Stomach (tissue), 9 donors: Measurements from ENCODE around the gene SERPINA5. TPM values are rescaled to one million over a fixed set of nuclear protein-coding genes. Genes with fewer than 3 reads are reported as not detected.

Experiments used
- DNase-seq, 2 donors: peaks; one replicate each; pipeline versions ENCODE4 v3.0.0 to v3.0.0-alpha.2; 2013 to 2019
- H3K27ac ChIP-seq, 5 donors: fragments of 200-600 bp in 4 of 5; sonication (generic) in 4 of 5; one replicate each; pipeline ENCODE4 v1.5.1; 2013 to 2019; ENCODE audit warnings: mild to moderate bottlenecking in 1 of 5, moderate library complexity in 1 of 5
- H3K27me3 ChIP-seq, 3 donors: fragments of 200-600 bp; sonication (generic); one replicate each; pipeline ENCODE4 v1.5.1; 2017 to 2019; ENCODE audit warnings: mixed run types in 1 of 3
- H3K36me3 ChIP-seq, 4 donors: fragments of 200-600 bp; sonication (generic); 1 replicate in 3 of 4; 2 replicates in 1 of 4; pipeline ENCODE4 v1.5.1; 2016 to 2019
- H3K4me1 ChIP-seq, 4 donors: fragments of 200-600 bp; sonication (generic); one replicate each; pipeline ENCODE4 v1.5.1; 2016 to 2019
- H3K4me3 ChIP-seq, 4 donors: fragments of 200-600 bp; sonication (generic) in 3 of 4; one replicate each; pipeline ENCODE4 v1.5.1; 2016 to 2019; ENCODE audit warnings: mild to moderate bottlenecking in 1 of 4
- H3K9me3 ChIP-seq, 4 donors: fragments of 200-600 bp; sonication (generic); one replicate each; pipeline ENCODE4 v1.5.1; 2016 to 2019
- EP300 ChIP-seq: sonication (generic); formaldehyde crosslinking; IDR thresholded peaks from one replicate; pipeline ENCODE4 v1.6.1; 2017; ENCODE audit warnings: antibody characterized with exemption
- POLR2A ChIP-seq, 4 donors: fragments of 450-650 bp; IDR thresholded peaks; one replicate each; pipeline ENCODE4 v1.6.1; 2016; ENCODE audit warnings: antibody characterized with exemption in 4 of 4, control low read depth in 2 of 4, mild to moderate bottlenecking in 1 of 4, moderate library complexity in 1 of 4
- POLR2AphosphoS5 ChIP-seq, 3 donors: sonication (generic); formaldehyde crosslinking; IDR thresholded peaks; one replicate each; pipeline ENCODE4 v1.6.1; 2016; ENCODE audit warnings: antibody characterized with exemption in 3 of 3
- WGBS, 5 donors: extraction: QIAGEN DNeasy Blood & Tissue Kit in 3 of 5; methylation state at CpG; one replicate each; pipeline versions ENCODE4 v1.1.5 to v1.1.7; 2013 to 2018; 5-methylcytosine and 5-hydroxymethylcytosine counted together
- intact Hi-C: fragments of 100-400 bp; cut with DNase I; formaldehyde crosslinking; loops from one replicate; pipeline ENCODE4 v1.15.1; 2023; ENCODE audit warnings: low total_unique reads
- polyA plus RNA-seq, 3 donors: library from polyadenylated mRNA; stranded (reverse); fragments of 200-250 nt; gene quantifications; one replicate each; pipeline ENCODE4 v1.2.3, GENCODE V29; 2013
- total RNA-seq, 5 donors: library from RNA; depleted of rRNA; stranded (reverse); fragments of >200 nt; gene quantifications; one replicate each; pipeline versions ENCODE4 v1.1.0 to v1.2.3, GENCODE V29; 2014 to 2016
- TF ChIP-seq, protein P1 (sequence below), 7 experiments: fragments of 450-650 bp in 4 of 7; fragments of 200-600 bp in 3 of 7; sonication (generic) in 3 of 7; IDR thresholded peaks; one replicate each; pipeline ENCODE4 v1.5.1; 2016 to 2019; ENCODE audit warnings: antibody characterized with exemption in 7 of 7, control low read depth in 2 of 7, mild to moderate bottlenecking in 1 of 7
- donor health status: healthy with polysubstance abuse.
- donor health status: Bipolar disorder and iron deficiency.
- donor health status: healthy.

The SERPINA5 gene
- total and polyA plus RNA-seq, 8 donors, result 1.7 to 10.7 (median 3.9) TPM; not detected in 2

DNA sequence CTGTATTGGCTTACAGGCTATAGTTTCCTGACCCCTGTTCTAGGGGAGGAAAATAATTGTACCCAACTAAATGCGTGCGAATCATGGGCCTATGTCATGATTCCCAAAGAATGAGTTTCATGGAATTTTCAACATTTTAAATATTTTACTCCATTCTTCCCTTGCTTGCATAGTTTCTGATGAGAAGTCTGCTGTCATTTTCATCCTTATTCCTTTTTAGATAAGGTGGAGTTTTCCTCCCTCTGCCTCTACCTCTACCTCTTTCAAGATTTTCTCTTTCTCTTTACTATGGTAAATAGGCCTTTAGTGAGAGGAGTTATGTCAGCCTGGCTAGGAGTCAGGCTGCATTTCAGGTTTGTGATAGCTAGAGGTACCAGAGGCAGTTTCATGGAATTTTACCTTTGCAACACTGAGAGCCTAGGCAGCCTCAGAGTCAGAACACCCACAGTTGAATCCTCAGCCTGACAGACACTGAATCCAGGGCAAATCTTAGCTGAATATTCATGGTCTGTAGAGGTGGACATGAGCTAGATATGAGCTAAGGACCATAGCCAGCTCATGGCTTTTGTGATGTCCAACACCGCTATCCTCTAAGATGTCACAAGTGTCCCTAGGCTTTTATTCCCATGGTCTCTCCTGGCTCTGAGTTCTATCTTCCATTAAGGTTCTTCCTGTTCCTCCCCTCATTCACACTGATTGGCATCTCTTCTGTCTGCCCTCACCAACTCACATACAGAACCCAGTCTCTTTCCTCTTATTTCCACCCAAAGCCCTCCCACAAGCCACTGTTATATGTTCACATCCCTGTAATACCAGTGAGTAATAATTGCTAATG is 37.0 kb downstream of the SERPINA5 start:
- intact Hi-C loops, result no loop called here
- DNase-seq, result no peak
- Histone ChIP-seq H3K4me3 (no peak overlapping the region), H3K4me1 (peaks cover 1 to 17% (median 8%) of the 10 kb centered on the region in 4 donors), H3K36me3 (peaks cover 0 to 75% (median 40%) of the 10 kb centered on the region in 4 donors), H3K27ac (no peak overlapping the region), H3K9me3 (peaks cover 15 to 34% (median 26%) of the 10 kb centered on the region in 4 donors), H3K27me3 (peaks cover 0 to 10% (median 0%) of the 10 kb centered on the region in 3 donors)
- TF ChIP-seq EP300, result no peak
- TF ChIP-seq POLR2AphosphoS5 (IDR thresholded peaks at IDR 0.05), result no peak
- TF ChIP-seq, protein P1, sequence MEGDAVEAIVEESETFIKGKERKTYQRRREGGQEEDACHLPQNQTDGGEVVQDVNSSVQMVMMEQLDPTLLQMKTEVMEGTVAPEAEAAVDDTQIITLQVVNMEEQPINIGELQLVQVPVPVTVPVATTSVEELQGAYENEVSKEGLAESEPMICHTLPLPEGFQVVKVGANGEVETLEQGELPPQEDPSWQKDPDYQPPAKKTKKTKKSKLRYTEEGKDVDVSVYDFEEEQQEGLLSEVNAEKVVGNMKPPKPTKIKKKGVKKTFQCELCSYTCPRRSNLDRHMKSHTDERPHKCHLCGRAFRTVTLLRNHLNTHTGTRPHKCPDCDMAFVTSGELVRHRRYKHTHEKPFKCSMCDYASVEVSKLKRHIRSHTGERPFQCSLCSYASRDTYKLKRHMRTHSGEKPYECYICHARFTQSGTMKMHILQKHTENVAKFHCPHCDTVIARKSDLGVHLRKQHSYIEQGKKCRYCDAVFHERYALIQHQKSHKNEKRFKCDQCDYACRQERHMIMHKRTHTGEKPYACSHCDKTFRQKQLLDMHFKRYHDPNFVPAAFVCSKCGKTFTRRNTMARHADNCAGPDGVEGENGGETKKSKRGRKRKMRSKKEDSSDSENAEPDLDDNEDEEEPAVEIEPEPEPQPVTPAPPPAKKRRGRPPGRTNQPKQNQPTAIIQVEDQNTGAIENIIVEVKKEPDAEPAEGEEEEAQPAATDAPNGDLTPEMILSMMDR (IDR thresholded peaks at IDR 0.05), result no peak
- no peak for TF ChIP-seq POLR2A (IDR thresholded peaks at IDR 0.05)
- WGBS, 5 donors, result 80 to 98% (median 96%) methylated on average over 3 of the region's 3 CpGs

DNA sequence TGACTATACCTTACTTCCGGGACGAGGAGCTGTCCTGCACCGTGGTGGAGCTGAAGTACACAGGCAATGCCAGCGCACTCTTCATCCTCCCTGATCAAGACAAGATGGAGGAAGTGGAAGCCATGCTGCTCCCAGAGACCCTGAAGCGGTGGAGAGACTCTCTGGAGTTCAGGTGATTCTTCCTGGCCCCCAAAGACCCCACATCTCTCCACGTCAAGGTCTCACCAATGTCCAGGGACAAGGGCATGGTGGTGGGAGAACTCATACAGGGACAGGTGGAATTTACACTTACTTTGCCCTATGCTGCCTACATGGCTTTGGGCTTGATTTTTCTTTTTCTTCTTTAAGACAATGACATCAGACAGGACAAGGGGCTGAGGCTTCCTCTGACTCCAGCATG is 38.1 kb downstream of the SERPINA5 start:
- H3K27me3 ChIP-seq, result peaks cover 0 to 21% (median 0%) of the 10 kb centered on the region in 3 donors
- H3K9me3 ChIP-seq, result peaks cover 15 to 34% (median 26%) of the 10 kb centered on the region in 4 donors
- no peak overlapping the region for H3K4me3 ChIP-seq
- DNase-seq, result no peak
- no peak for TF ChIP-seq POLR2A (IDR thresholded peaks at IDR 0.05)
- no peak for TF ChIP-seq EP300
- TF ChIP-seq, protein P1 (IDR thresholded peaks at IDR 0.05), result no peak
- TF ChIP-seq POLR2AphosphoS5 (IDR thresholded peaks at IDR 0.05), result no peak
- WGBS, 5 donors, result 87 to 93% (median 90%) methylated on average over 6 of the region's 6 CpGs
- intact Hi-C loops, result no loop called here
- H3K4me1 ChIP-seq, result peaks cover 0 to 7% (median 0%) of the 10 kb centered on the region in 4 donors
- H3K27ac ChIP-seq, result no peak overlapping the region
- H3K36me3 ChIP-seq, result peaks cover 0 to 85% (median 46%) of the 10 kb centered on the region in 4 donors

DNA sequence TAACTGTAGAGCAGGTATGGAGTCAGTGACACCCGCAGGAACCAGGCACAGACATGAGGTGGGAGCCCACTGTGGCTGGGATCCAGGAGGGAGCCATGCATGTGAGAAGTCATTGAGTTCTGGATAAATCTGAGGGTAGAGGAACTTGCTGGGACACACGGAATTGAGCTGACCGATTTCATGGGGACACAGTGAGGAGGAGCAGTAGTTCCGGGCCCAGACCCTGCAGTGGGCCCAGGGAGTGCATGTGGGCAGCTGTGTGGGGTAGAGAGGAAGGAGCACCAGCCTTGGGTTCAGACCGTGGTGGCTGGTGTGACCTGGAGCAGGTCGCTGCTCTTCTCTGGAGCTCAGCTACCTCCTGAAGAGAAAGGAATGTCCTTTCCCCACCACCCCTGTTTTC is 39.4 kb downstream of the SERPINA5 start:
- peaks cover 0 to 5% (median 0%) of the 10 kb centered on the region in 4 donors for H3K4me1 ChIP-seq
- no peak overlapping the region for H3K4me3 ChIP-seq
- peaks cover 0 to 78% (median 44%) of the 10 kb centered on the region in 4 donors for H3K36me3 ChIP-seq
- H3K27ac ChIP-seq, result no peak overlapping the region
- TF ChIP-seq POLR2AphosphoS5 (IDR thresholded peaks at IDR 0.05) (no peak), POLR2A (IDR thresholded peaks at IDR 0.05) (no peak), EP300 (no peak)
- TF ChIP-seq, protein P1 (IDR thresholded peaks at IDR 0.05), result no peak
- DNase-seq, result no peak
- WGBS, 5 donors, result 79 to 87% (median 84%) methylated on average over 5 to 6 of the region's 6 CpGs
- peaks cover 0 to 23% (median 0%) of the 10 kb centered on the region in 3 donors for H3K27me3 ChIP-seq
- peaks cover 15 to 34% (median 26%) of the 10 kb centered on the region in 4 donors for H3K9me3 ChIP-seq
- intact Hi-C loops, result no loop called here

DNA sequence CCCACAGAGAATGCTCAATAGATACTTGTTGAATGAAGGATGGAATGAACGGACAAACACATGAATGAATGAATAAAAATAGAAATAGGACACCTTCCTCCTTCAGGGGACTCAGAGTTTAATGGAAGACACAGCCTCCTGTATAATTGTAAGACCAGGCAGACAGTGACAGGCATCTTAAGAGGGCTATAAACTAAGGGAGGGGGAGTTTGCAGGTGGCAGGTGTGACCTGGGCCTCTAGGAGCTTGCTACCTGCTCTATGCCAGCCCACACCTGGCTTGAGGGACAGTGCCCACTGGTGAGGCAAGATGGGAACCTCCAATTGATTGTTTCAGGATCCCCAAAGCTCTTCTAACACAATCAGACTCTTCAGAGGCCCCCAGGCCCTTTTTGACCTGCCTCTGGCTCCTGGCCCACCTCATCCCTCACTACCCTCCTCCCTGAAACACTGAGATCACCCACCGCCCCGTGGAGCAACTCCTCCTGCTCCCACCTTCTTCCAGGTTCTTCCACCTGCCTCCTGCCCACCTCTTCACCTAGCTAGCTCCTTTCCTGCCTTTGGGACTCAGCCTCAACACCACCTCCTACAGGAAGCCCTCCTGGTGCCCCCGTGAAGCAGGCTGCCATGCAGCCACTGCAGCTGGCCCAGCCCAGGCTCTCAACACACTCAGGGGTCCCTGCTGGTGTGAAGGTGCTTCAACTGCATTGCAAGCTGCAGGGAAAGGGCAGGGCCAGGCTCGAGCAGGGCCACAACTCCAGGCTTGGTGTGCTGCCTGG is 40.3 kb downstream of the SERPINA5 start:
- Histone ChIP-seq H3K9me3 (peaks cover 15 to 32% (median 26%) of the 10 kb centered on the region in 4 donors), H3K27ac (no peak overlapping the region), H3K27me3 (peaks cover 0 to 23% (median 0%) of the 10 kb centered on the region in 3 donors), H3K4me1 (no peaks in the 10 kb centered on the region), H3K36me3 (peaks cover 0 to 74% (median 42%) of the 10 kb centered on the region in 4 donors), H3K4me3 (no peak overlapping the region)
- 70 to 84% (median 82%) methylated on average over 5 of the region's 5 CpGs for whole genome bisulfite sequencing, 5 donors
- no peak for DNase-seq
- TF ChIP-seq, protein P1 (IDR thresholded peaks at IDR 0.05), result no peak
- no peak for TF ChIP-seq POLR2A (IDR thresholded peaks at IDR 0.05)
- no peak for TF ChIP-seq POLR2AphosphoS5 (IDR thresholded peaks at IDR 0.05)
- no peak for TF ChIP-seq EP300
- intact Hi-C loops, result no loop called here
